ENCODE results near the gene DOCK2.

The DOCK2 gene

GRCh38 chr5:169864483-169864882, 227.4 kb downstream of the DOCK2 start:
- DNase-seq (ENCODE audit: low read depth) = no peak

GRCh38 chr5:169867347-169867746, 230.3 kb downstream of the DOCK2 start:
- DNase-seq (ENCODE audit: low read depth) = no peak

- DNase-seq (ENCODE audit: low read depth) = no peak
Observed at GRCh38 chr5:169869066-169869465, 232.0 kb downstream of the DOCK2 start.

DNA sequence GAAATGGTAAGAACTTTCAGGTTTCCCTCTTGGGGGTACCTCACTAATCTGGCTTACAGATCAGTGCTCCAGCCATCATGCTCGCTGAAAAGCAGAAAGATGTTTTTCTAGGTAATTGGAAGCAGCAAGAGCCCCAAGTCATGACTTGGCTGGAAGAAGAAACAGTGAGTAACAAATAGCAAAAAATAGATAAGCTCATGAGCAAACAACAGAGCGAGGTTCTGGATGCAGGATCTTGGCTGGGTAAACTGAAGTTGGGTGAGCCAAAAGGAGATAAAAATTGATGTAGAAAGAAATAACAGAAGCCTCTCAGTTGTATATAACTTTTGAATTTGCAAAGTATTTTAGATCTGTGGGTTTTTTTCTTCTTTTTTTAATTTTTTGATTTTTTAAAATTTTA, 233.1 kb downstream of the DOCK2 start:
- DNase-seq (ENCODE audit: low read depth) = no peak

GRCh38 chr5:169871826-169872490, 234.9 kb downstream of the DOCK2 start:
- DNase-seq (ENCODE audit: low read depth) = no peak

DNA sequence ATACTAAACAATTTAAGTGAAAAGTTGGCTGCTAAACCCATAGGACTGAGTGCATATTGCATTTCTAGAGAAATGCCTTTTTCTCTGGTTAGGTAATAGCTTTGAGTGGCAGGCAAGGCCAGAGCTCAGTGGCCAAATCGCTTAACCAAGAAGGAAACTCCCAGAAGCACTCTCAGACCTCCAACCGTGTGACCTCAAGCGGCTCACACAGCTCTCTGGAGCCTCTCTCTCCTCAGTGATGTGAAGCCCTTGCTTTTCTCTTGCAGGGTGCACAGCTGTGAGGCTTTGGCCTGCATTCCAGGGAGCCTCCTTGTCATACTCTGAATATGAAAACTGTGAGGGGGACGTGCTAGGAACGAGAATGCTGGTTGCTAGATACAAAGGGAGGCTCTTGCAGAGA, 236.6 kb downstream of the DOCK2 start:
- no peak for DNase-seq (ENCODE audit: low read depth)

DNA sequence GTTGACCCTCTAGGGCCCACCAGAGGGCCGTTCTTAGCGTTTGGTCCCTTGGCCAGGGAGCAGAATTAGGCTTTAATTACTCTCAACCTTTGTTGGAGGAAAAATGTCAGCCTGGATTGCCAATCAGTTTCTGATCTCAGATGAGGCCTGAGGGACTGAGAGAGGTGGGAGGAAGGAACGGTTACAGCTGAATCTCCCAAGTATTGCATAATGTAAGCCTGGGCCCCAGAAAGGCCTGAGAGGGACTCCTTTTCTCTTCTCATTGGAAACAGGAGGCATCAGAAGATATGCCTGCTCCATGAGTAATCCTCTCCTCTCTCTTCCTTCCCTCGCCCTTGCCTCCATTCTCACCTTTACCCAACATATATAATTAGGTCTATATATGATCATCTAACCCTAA, 237.5 kb downstream of the DOCK2 start:
- no peak for DNase-seq (ENCODE audit: low read depth)

GRCh38 chr5:169875091-169875728, 238.1 kb downstream of the DOCK2 start:
- DNase-seq (ENCODE audit: low read depth) = no peak

- DNase-seq (ENCODE audit: low read depth) = no peak
Observed at GRCh38 chr5:169875731-169876130, 238.7 kb downstream of the DOCK2 start.

- no peak for DNase-seq (ENCODE audit: low read depth)
Observed at GRCh38 chr5:169876386-169876785, 239.3 kb downstream of the DOCK2 start.

DNA sequence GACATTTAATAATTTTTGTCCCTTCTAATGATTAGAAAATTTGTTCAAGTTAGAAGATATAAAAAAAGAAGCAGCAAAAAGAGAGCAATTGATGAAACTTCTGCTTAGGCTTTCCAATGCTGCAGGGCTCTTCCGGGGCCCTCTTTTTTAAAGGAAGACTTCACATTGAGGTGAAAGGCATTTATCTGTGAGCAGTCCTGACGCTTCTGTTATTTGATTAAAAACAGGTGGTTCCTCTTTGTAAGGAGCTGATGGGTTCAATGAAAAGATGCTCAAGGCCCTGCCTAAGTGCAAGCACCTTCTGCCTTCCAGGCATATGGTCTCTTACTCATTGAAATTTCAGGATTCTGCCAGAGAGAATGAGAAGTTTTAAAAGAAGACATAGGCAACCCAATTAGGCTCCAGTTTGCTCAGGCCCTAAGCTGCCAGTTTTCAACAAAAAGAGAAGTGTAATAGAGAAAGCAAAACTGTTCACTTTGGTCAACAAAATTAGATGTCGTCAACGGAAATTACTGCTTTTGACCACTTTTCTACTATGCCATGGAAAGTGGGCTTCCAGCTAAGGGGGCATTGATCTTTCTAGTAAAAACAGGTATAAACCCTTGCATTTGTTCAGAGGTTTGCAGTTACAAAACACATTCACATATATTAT, 243.1 kb downstream of the DOCK2 start:
- no peak for DNase-seq (ENCODE audit: low read depth)

GRCh38 chr5:169880785-169881184, 243.7 kb downstream of the DOCK2 start:
- no peak for DNase-seq (ENCODE audit: low read depth)

GRCh38 chr5:169881702-169882303, 244.7 kb downstream of the DOCK2 start:
- DNase-seq (ENCODE audit: low read depth) = no peak

GRCh38 chr5:169886033-169886432, 249.0 kb downstream of the DOCK2 start:
- no peak for DNase-seq (ENCODE audit: low read depth)

DNA sequence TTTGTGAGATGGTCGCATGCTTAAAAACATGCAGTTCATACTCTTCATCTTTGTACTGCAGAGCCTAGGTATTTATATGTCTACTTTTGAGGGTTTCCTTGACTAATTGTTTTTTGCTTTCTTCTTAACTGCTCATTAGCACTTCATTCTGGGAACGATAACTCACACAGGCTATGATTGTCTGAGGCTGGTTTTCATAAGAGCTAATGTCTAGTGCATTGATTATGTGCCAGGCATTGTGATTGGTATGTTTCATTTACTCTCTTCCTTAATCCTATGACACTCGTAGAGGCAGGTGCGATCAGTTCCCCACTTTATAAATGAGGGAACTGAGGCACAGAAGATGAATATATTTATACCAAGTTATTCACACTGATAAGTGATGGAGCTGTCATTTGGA, 249.6 kb downstream of the DOCK2 start:
- DNase-seq (ENCODE audit: low read depth) = no peak

- no peak for DNase-seq (ENCODE audit: low read depth)
Observed at GRCh38 chr5:169889572-169889971, 252.5 kb downstream of the DOCK2 start.

- DNase-seq (ENCODE audit: low read depth) = no peak
Observed at GRCh38 chr5:169893010-169893409, 255.9 kb downstream of the DOCK2 start.

DNA sequence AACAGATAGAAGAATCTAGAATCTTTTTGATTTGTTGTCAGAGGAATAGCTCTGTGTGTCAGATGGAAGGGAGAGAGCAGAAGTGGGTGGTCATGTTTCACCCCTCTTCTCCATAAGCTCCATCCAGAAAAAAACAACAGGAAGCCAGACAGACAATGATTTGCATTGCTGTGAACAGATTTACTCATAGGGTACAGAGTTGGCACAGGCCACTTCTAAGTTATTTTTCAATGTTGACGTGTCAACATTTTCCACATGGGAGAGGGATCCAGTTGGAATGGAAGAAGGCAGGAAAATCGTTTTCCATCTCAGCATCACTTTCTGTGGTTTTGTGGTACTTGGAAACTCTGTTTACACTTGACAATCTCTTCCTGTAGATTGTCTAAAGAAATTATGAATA, 256.5 kb downstream of the DOCK2 start:
- no peak for DNase-seq (ENCODE audit: low read depth)

GRCh38 chr5:169895926-169896325, 258.9 kb downstream of the DOCK2 start:
- no peak for DNase-seq (ENCODE audit: low read depth)

- DNase-seq (ENCODE audit: low read depth) = no peak
Observed at GRCh38 chr5:169897481-169897880, 260.4 kb downstream of the DOCK2 start.

DNA sequence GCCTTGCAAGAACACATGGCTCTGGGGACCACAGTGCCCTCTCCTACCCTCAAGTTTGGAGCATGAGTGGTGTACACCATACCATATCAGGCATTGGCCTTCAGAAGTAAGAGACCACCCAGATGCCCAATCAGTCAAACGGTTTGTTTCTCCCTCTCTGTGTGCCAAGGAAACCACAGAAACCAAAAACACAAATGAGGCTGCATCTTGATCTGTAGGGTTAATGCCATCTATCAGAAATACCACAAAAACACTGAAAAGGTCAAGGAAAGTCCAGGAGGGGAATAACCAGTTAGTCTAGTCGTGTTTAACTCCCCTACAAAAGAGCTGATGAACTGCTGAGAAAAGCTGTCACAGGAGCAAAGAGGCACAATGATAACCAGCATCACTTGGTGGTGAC, 264.8 kb downstream of the DOCK2 start:
- no peak for DNase-seq (ENCODE audit: low read depth)

- no peak for DNase-seq (ENCODE audit: low read depth)
Observed at GRCh38 chr5:169904059-169904458, 267.0 kb downstream of the DOCK2 start.

- DNase-seq (ENCODE audit: low read depth) = no peak
Observed at GRCh38 chr5:169904508-169904907, 267.4 kb downstream of the DOCK2 start.
